Measurements from ENCODE around the gene TMEM225. TPM values are rescaled to one million over a fixed set of nuclear protein-coding genes. Genes with fewer than 3 reads are reported as not detected.
"Not testable (repeated sequence)": the region's sequence is repeated elsewhere in the genome, so short reads cannot be mapped to it uniquely, and the experiment has no call there.

Gene TMEM225
- total RNA-seq, 4 donors from 2014 or later = not detected

DNA sequence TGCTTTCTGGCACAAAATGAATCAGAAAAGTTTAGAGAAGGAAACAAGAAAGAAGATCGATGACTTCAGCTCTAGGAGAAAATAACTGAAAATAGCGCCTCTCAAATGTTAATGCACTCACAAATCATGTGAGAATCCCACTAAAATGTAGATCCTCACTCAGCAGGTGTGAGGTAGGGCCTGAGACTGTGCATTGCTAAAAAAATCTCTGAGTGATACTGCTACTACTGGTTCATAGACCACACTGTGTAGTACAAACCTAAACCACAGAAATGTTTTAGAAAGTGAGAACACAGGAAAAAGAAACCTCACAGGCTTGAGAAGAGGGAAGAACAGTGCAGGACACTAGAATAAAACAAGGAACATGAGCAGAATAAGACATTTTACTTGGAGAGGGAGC is 18.5 kb upstream of the TMEM225 start:
- Histone ChIP-seq H3K4me1 (no peaks in the 10 kb centered on the region), H3K4me3 (no peak overlapping the region), H3K27me3 (no peaks in the 10 kb centered on the region), H3K36me3 (no peaks in the 10 kb centered on the region), H3K27ac (no peak overlapping the region), H3K9me3 (no peaks in the 10 kb centered on the region)
- no peak for DNase-seq
- intact Hi-C loops (cut with DNase I; ENCODE audit: low total_unique reads) = no loop called here
- TF ChIP-seq, protein P1, sequence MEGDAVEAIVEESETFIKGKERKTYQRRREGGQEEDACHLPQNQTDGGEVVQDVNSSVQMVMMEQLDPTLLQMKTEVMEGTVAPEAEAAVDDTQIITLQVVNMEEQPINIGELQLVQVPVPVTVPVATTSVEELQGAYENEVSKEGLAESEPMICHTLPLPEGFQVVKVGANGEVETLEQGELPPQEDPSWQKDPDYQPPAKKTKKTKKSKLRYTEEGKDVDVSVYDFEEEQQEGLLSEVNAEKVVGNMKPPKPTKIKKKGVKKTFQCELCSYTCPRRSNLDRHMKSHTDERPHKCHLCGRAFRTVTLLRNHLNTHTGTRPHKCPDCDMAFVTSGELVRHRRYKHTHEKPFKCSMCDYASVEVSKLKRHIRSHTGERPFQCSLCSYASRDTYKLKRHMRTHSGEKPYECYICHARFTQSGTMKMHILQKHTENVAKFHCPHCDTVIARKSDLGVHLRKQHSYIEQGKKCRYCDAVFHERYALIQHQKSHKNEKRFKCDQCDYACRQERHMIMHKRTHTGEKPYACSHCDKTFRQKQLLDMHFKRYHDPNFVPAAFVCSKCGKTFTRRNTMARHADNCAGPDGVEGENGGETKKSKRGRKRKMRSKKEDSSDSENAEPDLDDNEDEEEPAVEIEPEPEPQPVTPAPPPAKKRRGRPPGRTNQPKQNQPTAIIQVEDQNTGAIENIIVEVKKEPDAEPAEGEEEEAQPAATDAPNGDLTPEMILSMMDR (IDR thresholded peaks at IDR 0.05) = no peak
- no peak for TF ChIP-seq POLR2A (IDR thresholded peaks at IDR 0.05)

DNA sequence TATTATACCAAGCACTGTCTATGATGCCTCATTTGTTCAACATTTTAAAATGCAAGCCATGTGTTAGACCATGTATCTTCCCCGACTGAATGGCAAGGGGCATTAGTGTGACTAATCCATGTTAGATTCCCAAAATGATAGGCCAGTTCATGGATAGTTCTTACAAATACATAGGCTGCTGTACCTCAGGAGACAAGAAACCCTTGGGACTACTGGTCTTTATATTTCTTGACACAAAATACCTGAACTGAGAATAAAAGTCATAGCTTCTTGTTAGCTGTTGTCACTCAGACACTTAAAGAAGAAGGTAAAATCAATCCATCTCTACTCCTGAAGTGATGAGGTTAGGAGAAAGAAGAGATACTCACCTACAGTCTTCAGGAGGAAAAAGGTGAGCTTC is 16.4 kb upstream of the TMEM225 start, which contains the start of gene OR8D4:
Gene OR8D4, plus strand, starts transcription at position 301 of the 400 bp plus-strand sequence. CDS start 4,265 bp downstream, outside the sequence.
- no peak within 1 kb of the TSS for H3K27ac ChIP-seq
- intact Hi-C loops (cut with DNase I; ENCODE audit: low total_unique reads) = no loop called here
- H3K9me3 ChIP-seq = no peaks in the 10 kb centered on the region
- H3K4me3 ChIP-seq = no peak within 1 kb of the TSS
- DNase-seq = no peak
- TF ChIP-seq, protein P1 (IDR thresholded peaks at IDR 0.05) = no peak
- TF ChIP-seq POLR2A (IDR thresholded peaks at IDR 0.05) = no peak
- no peaks in the 10 kb centered on the region for H3K36me3 ChIP-seq
- no peaks in the 10 kb centered on the region for H3K27me3 ChIP-seq
- H3K4me1 ChIP-seq = no peaks in the 10 kb centered on the region

DNA sequence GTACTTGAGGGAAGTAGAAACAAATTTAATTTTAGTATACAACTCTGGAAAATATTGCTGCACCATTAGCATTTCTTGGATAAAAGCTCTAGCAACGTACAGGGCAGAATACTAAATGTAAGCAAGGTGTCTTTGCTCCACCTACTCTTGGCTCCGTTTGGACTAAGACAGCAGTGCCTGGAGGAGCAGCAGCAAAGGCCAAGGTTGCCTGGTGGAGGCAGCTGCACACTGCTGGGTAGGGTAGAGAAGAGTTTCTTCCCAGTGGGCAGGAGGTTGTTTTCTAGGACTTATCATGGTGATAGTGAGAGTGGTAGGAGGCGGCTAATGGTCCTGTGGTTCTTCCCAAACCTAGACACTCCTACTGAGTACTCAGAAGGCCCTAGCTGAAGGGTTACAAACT is 14.3 kb upstream of the TMEM225 start:
- H3K4me3 ChIP-seq = no peak overlapping the region
- TF ChIP-seq, protein P1 (IDR thresholded peaks at IDR 0.05) = no peak
- TF ChIP-seq POLR2A (IDR thresholded peaks at IDR 0.05) = no peak
- H3K27ac ChIP-seq = no peak overlapping the region
- no peak for DNase-seq
- no peaks in the 10 kb centered on the region for H3K4me1 ChIP-seq
- no peaks in the 10 kb centered on the region for H3K27me3 ChIP-seq
- intact Hi-C loops (cut with DNase I; ENCODE audit: low total_unique reads) = no loop called here
- H3K9me3 ChIP-seq = no peaks in the 10 kb centered on the region
- no peaks in the 10 kb centered on the region for H3K36me3 ChIP-seq

DNA sequence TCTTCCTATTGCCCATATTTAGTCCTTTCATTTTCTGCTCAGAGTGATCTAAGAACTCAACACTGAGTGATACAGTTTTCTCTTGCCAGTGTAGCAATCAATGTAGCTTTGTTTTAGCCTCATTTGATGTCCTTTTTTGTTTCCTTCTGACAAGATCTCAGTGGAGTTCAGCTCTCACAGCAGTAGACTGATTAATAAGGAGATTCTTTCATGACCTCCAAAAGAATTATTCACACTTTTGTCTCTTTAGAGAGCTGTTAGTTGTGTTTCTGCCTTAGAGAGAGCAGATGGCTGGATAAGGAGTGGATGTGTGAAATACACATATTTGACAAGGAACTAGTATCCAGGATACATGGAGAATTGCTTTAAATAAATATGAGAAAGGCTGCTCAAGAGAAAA is 6.6 kb upstream of the TMEM225 start:
- Histone ChIP-seq H3K27me3 (no peaks in the 10 kb centered on the region), H3K9me3 (no peaks in the 10 kb centered on the region), H3K4me1 (no peaks in the 10 kb centered on the region), H3K27ac (no peak overlapping the region), H3K4me3 (no peak overlapping the region), H3K36me3 (no peaks in the 10 kb centered on the region)
- TF ChIP-seq POLR2A (IDR thresholded peaks at IDR 0.05) = no peak
- intact Hi-C loops (cut with DNase I; ENCODE audit: low total_unique reads) = no loop called here
- no peak for DNase-seq

DNA sequence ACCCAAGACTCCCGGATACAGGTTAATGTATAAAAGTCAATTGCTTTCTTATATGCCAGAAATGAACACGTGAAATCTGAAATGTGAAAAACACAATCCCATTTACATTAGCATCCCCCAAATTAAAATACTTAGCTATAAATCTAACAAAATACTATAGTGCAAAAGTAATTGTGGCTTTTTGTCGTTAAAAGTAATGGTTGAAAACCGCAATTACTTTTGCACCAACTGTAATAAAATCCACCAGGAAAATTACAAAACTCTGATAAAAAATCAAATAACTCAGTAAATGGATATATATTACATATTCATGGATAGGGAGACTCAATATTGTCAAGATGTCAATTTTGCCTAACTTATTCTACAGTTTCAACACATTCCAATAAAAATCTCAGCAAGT is 4.6 kb downstream of the TMEM225 start:
- no peaks in the 10 kb centered on the region for H3K9me3 ChIP-seq
- no peak overlapping the region for H3K27ac ChIP-seq
- H3K27me3 ChIP-seq = no peaks in the 10 kb centered on the region
- TF ChIP-seq, protein P1 (IDR thresholded peaks at IDR 0.05) = no peak
- TF ChIP-seq POLR2A (IDR thresholded peaks at IDR 0.05) = no peak
- DNase-seq = no peak
- H3K4me1 ChIP-seq = no peaks in the 10 kb centered on the region
- no peak overlapping the region for H3K4me3 ChIP-seq
- H3K36me3 ChIP-seq = no peaks in the 10 kb centered on the region
- intact Hi-C loops (cut with DNase I; ENCODE audit: low total_unique reads) = no loop called here

DNA sequence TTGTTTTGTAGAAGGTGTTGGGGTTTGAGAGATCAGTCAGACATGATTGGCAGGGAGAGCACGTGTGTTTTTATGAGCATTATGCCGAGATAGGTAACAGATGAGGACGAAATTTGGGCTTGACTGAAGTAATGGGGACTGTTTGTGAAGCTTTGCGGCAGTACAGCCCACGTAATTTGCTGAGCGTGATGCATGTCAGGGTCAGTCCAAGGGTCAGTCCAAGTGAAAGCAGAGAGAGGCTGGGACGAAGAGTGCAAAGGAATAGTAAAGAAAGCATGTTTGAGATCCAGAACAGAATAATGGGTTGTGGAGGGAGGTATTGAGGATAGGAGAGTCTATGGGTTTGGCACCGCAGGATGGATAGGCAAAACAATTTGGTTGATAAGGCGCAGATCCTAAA is 17.7 kb downstream of the TMEM225 start:
- H3K4me3 ChIP-seq; H3K36me3 ChIP-seq; DNase-seq; H3K4me1 ChIP-seq; H3K27ac ChIP-seq; intact Hi-C loops (cut with DNase I; ENCODE audit: low total_unique reads); H3K9me3 ChIP-seq; H3K27me3 ChIP-seq: not testable (repeated sequence)

DNA sequence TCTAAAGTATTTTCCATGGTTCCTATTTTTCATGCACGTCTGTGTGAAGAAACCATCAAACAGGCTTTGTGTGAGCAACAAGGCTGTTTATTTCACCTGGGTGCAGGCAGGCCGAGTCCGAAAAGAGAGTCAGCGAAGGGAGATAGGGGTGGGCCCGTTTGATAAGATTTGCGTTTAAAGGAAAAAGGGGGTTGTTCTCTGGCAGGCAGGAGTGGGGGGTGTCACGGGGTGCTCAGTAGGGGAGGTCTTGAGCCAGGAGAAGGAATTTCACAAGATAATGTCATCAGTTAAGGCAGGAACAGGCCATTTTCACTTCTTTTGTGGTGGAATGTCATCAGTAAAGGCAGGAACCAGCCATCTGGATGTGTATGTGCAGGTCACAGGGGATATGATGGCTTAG is 20.2 kb downstream of the TMEM225 start:
- H3K4me3 ChIP-seq; H3K9me3 ChIP-seq; H3K36me3 ChIP-seq; DNase-seq; intact Hi-C loops (cut with DNase I; ENCODE audit: low total_unique reads); H3K27me3 ChIP-seq; H3K27ac ChIP-seq; H3K4me1 ChIP-seq: not testable (repeated sequence)

Data from uterus (tissue), 4 donors.